HFFc6 (cell line): ENCODE data around the gene TTC12. TPM values are rescaled to one million over a fixed set of nuclear protein-coding genes. Genes with fewer than 3 reads are reported as not detected.

Experiments
- DNase-seq: peaks from one replicate; pipeline ENCODE4 v3.0.0-alpha.2; 2018
- H3K27ac Mint-ChIP-seq: 2 replicates; pipeline ENCODE4 v1.8.0; 2020; ENCODE audit warnings: mild to moderate bottlenecking, mixed read lengths
- H3K27me3 Mint-ChIP-seq: 2 replicates; pipeline ENCODE4 v1.8.0; 2021; ENCODE audit warnings: mild to moderate bottlenecking, moderate library complexity, mixed read lengths; ENCODE audit not compliant: insufficient read depth
- H3K36me3 Mint-ChIP-seq: 2 replicates; pipeline ENCODE4 v1.8.0; 2021; ENCODE audit warnings: low read depth, mixed read lengths
- H3K4me1 Mint-ChIP-seq: 2 replicates; pipeline ENCODE4 v1.8.0; 2020; ENCODE audit warnings: low read depth, mixed read lengths
- H3K4me3 Mint-ChIP-seq: 2 replicates; pipeline ENCODE4 v1.8.0; 2020; ENCODE audit warnings: mild to moderate bottlenecking, moderate library complexity, mixed read lengths
- H3K9me3 Mint-ChIP-seq: 2 replicates; pipeline ENCODE4 v1.8.0; 2020; ENCODE audit warnings: mild to moderate bottlenecking, mixed read lengths
- CTCF ChIP-seq: fragments of 200-600 bp; sonication (generic); IDR thresholded peaks from 2 replicates; pipeline ENCODE4 v1.5.0; 2021; ENCODE audit warnings: antibody characterized with exemption, mild to moderate bottlenecking
- total RNA-seq, 6 experiments: library from RNA; stranded (reverse); fragmentation: NEBNext Ultra II Directional; extraction: Animal tissue kit (Norgen Biotek cat#: 25700); gene quantifications; 2 replicates in 1 of 6; 3 replicates in 5 of 6; pipeline ENCODE4 v1.2.3, GENCODE V29; 2021

The TTC12 gene
- total RNA-seq, 6 experiments from 2014 or later = 7.4 to 11.4 (median 9.5) TPM

GRCh38 chr11:113397212-113397611 lies 82.8 kb downstream of the TTC12 start:
- H3K36me3 Mint-ChIP-seq = no peaks in the 10 kb centered on the region
- no peak for TF ChIP-seq CTCF
- peaks cover 4% of the 10 kb centered on the region for H3K27me3 Mint-ChIP-seq
- no peak overlapping the region for H3K4me3 Mint-ChIP-seq
- H3K9me3 Mint-ChIP-seq = no peaks in the 10 kb centered on the region
- no peak for DNase-seq
- H3K27ac Mint-ChIP-seq = no peak overlapping the region
- H3K4me1 Mint-ChIP-seq = no peaks in the 10 kb centered on the region

- Mint-ChIP-seq H3K9me3 (no peaks in the 10 kb centered on the region), H3K36me3 (no peaks in the 10 kb centered on the region), H3K4me1 (no peaks in the 10 kb centered on the region), H3K27me3 (peaks cover 6% of the 10 kb centered on the region), H3K27ac (no peak overlapping the region), H3K4me3 (no peak overlapping the region)
- DNase-seq = no peak
- no peak for TF ChIP-seq CTCF
Observed at GRCh38 chr11:113397821-113398220, 83.4 kb downstream of the TTC12 start.

GRCh38 chr11:113398669-113399430 lies 84.5 kb downstream of the TTC12 start:
- TF ChIP-seq CTCF = no peak
- H3K27ac Mint-ChIP-seq = no peak overlapping the region
- no peaks in the 10 kb centered on the region for H3K4me1 Mint-ChIP-seq
- H3K4me3 Mint-ChIP-seq = no peak overlapping the region
- DNase-seq = no peak
- peaks cover 7% of the 10 kb centered on the region for H3K27me3 Mint-ChIP-seq
- no peaks in the 10 kb centered on the region for H3K36me3 Mint-ChIP-seq
- no peaks in the 10 kb centered on the region for H3K9me3 Mint-ChIP-seq

- Mint-ChIP-seq H3K36me3 (no peaks in the 10 kb centered on the region), H3K27me3 (peaks cover 7% of the 10 kb centered on the region), H3K4me1 (no peaks in the 10 kb centered on the region), H3K27ac (no peak overlapping the region), H3K9me3 (no peaks in the 10 kb centered on the region), H3K4me3 (no peak overlapping the region)
- no peak for TF ChIP-seq CTCF
- no peak for DNase-seq
Observed at GRCh38 chr11:113400631-113401230, 86.3 kb downstream of the TTC12 start.

GRCh38 chr11:113401718-113402117 lies 87.3 kb downstream of the TTC12 start:
- H3K4me1 Mint-ChIP-seq = no peaks in the 10 kb centered on the region
- TF ChIP-seq CTCF = no peak
- H3K27me3 Mint-ChIP-seq = peaks cover 8% of the 10 kb centered on the region
- H3K9me3 Mint-ChIP-seq = no peaks in the 10 kb centered on the region
- H3K27ac Mint-ChIP-seq = no peak overlapping the region
- no peak overlapping the region for H3K4me3 Mint-ChIP-seq
- H3K36me3 Mint-ChIP-seq = no peaks in the 10 kb centered on the region
- DNase-seq = peak; percentile 1
